Endothelial cell of umbilical vein (primary cell): ENCODE data around the gene C2CD4D. TPM values are rescaled to one million over a fixed set of nuclear protein-coding genes. Genes with fewer than 3 reads are reported as not detected.

Experiments
- BruUV-seq: library from RNA; stranded (reverse); fragments of 400-500 nt; replicated peaks from 2 replicates; lab custom pipeline; 2021; lab: Mats Ljungman, UMichigan
- CTCF ChIA-PET: fragments of 300-600, 350-600 bp; sonication (Branson Sonifier 250); formaldehyde crosslinking; loops from one replicate; lab custom pipeline; 2021; ENCODE audit warnings: antibody characterized with exemption, inconsistent platforms; lab: Charles Lee
- POLR2A ChIA-PET: fragments of 300-600, 350-600 bp; sonication (Branson Sonifier 250); formaldehyde crosslinking; loops from one replicate; lab custom pipeline; 2021; ENCODE audit warnings: antibody characterized with exemption, inconsistent platforms; lab: Charles Lee
- DNase-seq: peaks from one replicate; pipeline ENCODE4 v3.0.0-alpha.2; 2011; ENCODE audit warnings: low read depth, low spot score
- FAIRE-seq: peaks from 2 replicates; lab custom pipeline; 2011; peaks lifted over from hg19 to GRCh38; lab: Jason Lieb, UNC
- H2AFZ ChIP-seq: 2 replicates; pipeline ENCODE4 v1.6.0; 2012; ENCODE audit warnings: low read depth, low read length, control low read depth, inconsistent platforms
- H3K27ac ChIP-seq: 2 replicates; pipeline ENCODE4 v1.5.1; 2011; ENCODE audit warnings: low read depth, mild to moderate bottlenecking, control low read depth, low read length, moderate library complexity; ENCODE audit not compliant: insufficient read depth
- H3K27me3 ChIP-seq, 2 experiments: 2 replicates each; pipeline versions ENCODE4 v1.6.0 to v1.6.1; 2011; ENCODE audit warnings: low read length in 2 of 2, mixed read lengths in 1 of 2; ENCODE audit not compliant: control insufficient read depth in 2 of 2, insufficient read depth in 2 of 2
- H3K36me3 ChIP-seq, 2 experiments: 2 replicates in 1 of 2; 3 replicates in 1 of 2; pipeline ENCODE4 v1.5.1; 2011; ENCODE audit warnings: low read length in 2 of 2, mild to moderate bottlenecking in 1 of 2, moderate library complexity in 1 of 2; ENCODE audit not compliant: control insufficient read depth in 2 of 2, insufficient read depth in 2 of 2; ENCODE audit errors: extremely low read depth in 1 of 2
- H3K4me1 ChIP-seq: 3 replicates; pipeline ENCODE4 v1.5.1; 2011; ENCODE audit warnings: mild to moderate bottlenecking, low read length; ENCODE audit not compliant: control insufficient read depth, insufficient read depth; ENCODE audit errors: extremely low read depth
- H3K4me2 ChIP-seq: 2 replicates; pipeline ENCODE4 v1.6.1; 2011; ENCODE audit warnings: low read length, control low read depth, mixed read lengths; ENCODE audit not compliant: insufficient read depth
- H3K4me3 ChIP-seq, 3 experiments: fragments of 200-600 bp in 1 of 3; sonication (generic), shearing (Covaris generic) in 1 of 3; replicated peaks in 1 of 3; 2 replicates each; pipeline ENCODE4 v1.5.1; 2011 to 2016; ENCODE audit warnings: control low read depth in 3 of 3, low read length in 3 of 3, mild to moderate bottlenecking in 2 of 3, inconsistent platforms in 1 of 3, low read depth in 1 of 3, moderate library complexity in 1 of 3; ENCODE audit not compliant: insufficient read depth in 1 of 3
- H3K79me2 ChIP-seq: 2 replicates; pipeline ENCODE4 v1.6.0; 2012; ENCODE audit warnings: low read length, inconsistent platforms; ENCODE audit not compliant: control insufficient read depth, insufficient read depth
- H3K9ac ChIP-seq: replicated peaks from 2 replicates; pipeline ENCODE3; 2011; ENCODE audit warnings: low read length, control low read depth; ENCODE audit not compliant: insufficient read depth; ENCODE audit errors: extremely low read depth
- H3K9me1 ChIP-seq: replicated peaks from 3 replicates; pipeline ENCODE4 v1.6.0; 2011; ENCODE audit warnings: mild to moderate bottlenecking, low read length; ENCODE audit not compliant: control insufficient read depth, insufficient read depth; ENCODE audit errors: extremely low read depth
- H3K9me3 ChIP-seq: replicated peaks from 2 replicates; pipeline ENCODE4 v1.5.1; 2012; ENCODE audit warnings: low read length, inconsistent platforms; ENCODE audit not compliant: control insufficient read depth, insufficient read depth
- H4K20me1 ChIP-seq: replicated peaks from 2 replicates; pipeline ENCODE3; 2011; ENCODE audit warnings: mild to moderate bottlenecking, low read length; ENCODE audit not compliant: control insufficient read depth, insufficient read depth; ENCODE audit errors: extremely low read depth
- FOS ChIP-seq: IDR thresholded peaks from 2 replicates; pipeline ENCODE4 v1.6.1; 2011; ENCODE audit warnings: mild to moderate bottlenecking, low read length, moderate library complexity, borderline replicate concordance; ENCODE audit not compliant: insufficient read depth
- GATA2 ChIP-seq: IDR thresholded peaks from 2 replicates; pipeline ENCODE4 v1.7.0; 2011; ENCODE audit warnings: low read depth, mild to moderate bottlenecking, moderate library complexity, mixed read lengths, low read length; ENCODE audit not compliant: insufficient read length, insufficient read depth
- MYC ChIP-seq: IDR thresholded peaks from one replicate; pipeline ENCODE4 v1.6.1; 2011; ENCODE audit warnings: mild to moderate bottlenecking, low read depth, low read length
- POLR2AphosphoS5 ChIP-seq: IDR thresholded peaks from 2 replicates; pipeline ENCODE4 v1.6.1; 2012; ENCODE audit warnings: low read depth, mild to moderate bottlenecking, control low read depth, low read length, moderate library complexity; ENCODE audit not compliant: insufficient read depth
- dilution Hi-C: fragments of 300-500 bp; cut with MboI; formaldehyde crosslinking; loops from one replicate; pipeline ENCODE4 v1.15.0; 2019; ENCODE audit warnings: low sequenced_read_pairs; ENCODE audit not compliant: extremely low pct_ligation_motif_present
- intact Hi-C: fragments of 100-400 bp; cut with micrococcal nuclease; formaldehyde crosslinking; loops from one replicate; pipeline ENCODE4 v1.10.0; 2022
- polyA plus RNA-seq, 4 experiments: library from polyadenylated mRNA; depleted of rRNA in 3 of 4; stranded (reverse) in 3 of 4; unstranded in 1 of 4; fragments of >200 nt; gene quantifications; 2 replicates each; pipeline versions ENCODE4 v1.2.1 to v1.2.3, GENCODE V29; 2011 to 2012; ENCODE audit warnings: missing spikeins in 1 of 4
- total RNA-seq: library from RNA; stranded (reverse); gene quantifications from 2 replicates; pipeline ENCODE4 v1.2.3, GENCODE V29; 2021
- TF ChIP-seq, protein P1 (sequence below): IDR thresholded peaks from 2 replicates; pipeline ENCODE4 v1.6.1; 2011; ENCODE audit not compliant: insufficient read depth, insufficient read length

The C2CD4D gene
- total and polyA plus RNA-seq, 2 donors (not counting 3 experiments of a cell fraction or from before 2014, with no cell fraction given), result not detected

DNA sequence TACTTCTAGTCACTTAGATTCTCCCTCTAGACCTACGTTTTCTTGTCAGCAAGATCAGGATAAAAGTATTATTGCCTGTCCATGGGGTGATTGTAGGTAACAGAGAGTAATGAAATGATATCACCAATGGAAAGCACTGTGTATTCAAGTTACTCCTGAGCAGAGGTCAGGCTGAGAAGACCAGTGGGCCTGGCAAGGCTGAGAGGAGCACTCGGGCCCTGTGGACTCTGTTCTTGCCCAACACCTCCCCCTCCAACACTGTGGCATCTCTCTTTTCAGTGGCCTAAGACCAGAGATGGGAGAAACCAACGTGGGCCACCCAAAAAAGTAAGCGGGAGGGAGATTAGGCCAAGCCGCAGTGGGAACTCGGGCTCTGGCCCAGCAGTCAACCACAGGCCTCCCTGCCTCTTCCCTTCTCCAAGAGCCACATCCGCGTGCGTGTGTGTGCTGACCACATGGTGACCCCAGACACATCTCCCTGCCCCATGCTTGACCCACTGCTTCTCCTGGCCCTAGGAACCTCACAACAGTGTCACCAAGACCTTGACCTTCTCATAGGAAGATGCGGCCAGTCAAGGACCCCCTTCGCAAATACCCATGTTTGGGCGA is 20.3 kb downstream of the C2CD4D start:
- Histone ChIP-seq H3K9me1 (no peaks in the 10 kb centered on the region), H4K20me1 (no peaks in the 10 kb centered on the region), H2AFZ (no peak overlapping the region), H3K27ac (no peak overlapping the region), H3K9ac (no peak overlapping the region), H3K27me3 (peaks cover 0 to 7% of the 10 kb centered on the region in 2 experiments), H3K9me3 (no peaks in the 10 kb centered on the region), H3K79me2 (no peaks in the 10 kb centered on the region), H3K4me2 (no peak overlapping the region), H3K4me3 (no peak overlapping the region), H3K4me1 (no peaks in the 10 kb centered on the region), H3K36me3 (no peaks in the 10 kb centered on the region)
- dilution Hi-C loops, result no loop called here
- no TSS peak for BruUV-seq
- CTCF ChIA-PET, result interaction anchor here (1.1 kb wide), 1 partner anchor 17 kb away, joined by 4 read pairs; no protein-coding TSS in a partner anchor
- DNase-seq (no peak), FAIRE-seq (no peak)
- POLR2A ChIA-PET, result no interaction called here
- intact Hi-C loops, result no loop called here
- TF ChIP-seq POLR2AphosphoS5, result no peak
- no peak for TF ChIP-seq MYC
- TF ChIP-seq, protein P1, sequence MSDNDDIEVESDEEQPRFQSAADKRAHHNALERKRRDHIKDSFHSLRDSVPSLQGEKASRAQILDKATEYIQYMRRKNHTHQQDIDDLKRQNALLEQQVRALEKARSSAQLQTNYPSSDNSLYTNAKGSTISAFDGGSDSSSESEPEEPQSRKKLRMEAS, result no peak
- no peak for TF ChIP-seq GATA2

DNA sequence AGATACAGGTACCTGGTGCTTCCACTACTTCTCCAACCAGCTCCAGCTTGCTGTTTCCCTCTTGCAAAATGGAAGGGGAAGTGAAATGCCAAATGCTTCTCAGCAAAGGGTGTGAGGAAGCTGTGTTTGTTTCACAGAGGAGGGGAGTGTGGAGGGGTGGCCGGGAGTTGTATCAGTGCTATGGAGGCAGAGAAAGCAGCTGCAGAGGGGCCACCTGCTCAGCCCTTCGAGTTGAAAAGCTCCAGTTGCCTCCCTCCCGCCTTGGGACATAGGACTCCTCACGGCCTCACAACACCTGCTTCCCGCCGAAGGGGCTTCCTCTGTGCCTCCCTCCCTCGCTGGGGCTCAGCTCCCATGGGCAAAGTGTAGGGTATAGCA is 22.3 kb downstream of the C2CD4D start:
- Histone ChIP-seq H3K9me3 (no peaks in the 10 kb centered on the region), H3K27ac (no peak overlapping the region), H3K79me2 (no peaks in the 10 kb centered on the region), H3K36me3 (no peaks in the 10 kb centered on the region), H3K4me2 (no peak overlapping the region), H2AFZ (no peak overlapping the region), H3K9me1 (no peaks in the 10 kb centered on the region), H3K9ac (no peak overlapping the region), H3K4me3 (no peak overlapping the region), H3K4me1 (no peaks in the 10 kb centered on the region), H3K27me3 (peaks cover 0 to 3% of the 10 kb centered on the region in 2 experiments), H4K20me1 (no peaks in the 10 kb centered on the region)
- no TSS peak for BruUV-seq
- intact Hi-C loops, result no loop called here
- ChIA-PET CTCF (interaction anchor here (2.0 kb wide), 1 partner anchor 15 kb away, joined by 7 read pairs; no protein-coding TSS in a partner anchor), POLR2A (interaction anchor here (0.6 to 0.7 kb wide), 2 partner anchors 39 to 89 kb away, joined by 3 to 5 read pairs; no protein-coding TSS in a partner anchor)
- no peak for DNase-seq
- dilution Hi-C loops, result no loop called here
- no peak for FAIRE-seq
- no peak for TF ChIP-seq MYC
- no peak for TF ChIP-seq FOS
